Measurements from ENCODE around the gene HDAC4.

The HDAC4 gene

DNA sequence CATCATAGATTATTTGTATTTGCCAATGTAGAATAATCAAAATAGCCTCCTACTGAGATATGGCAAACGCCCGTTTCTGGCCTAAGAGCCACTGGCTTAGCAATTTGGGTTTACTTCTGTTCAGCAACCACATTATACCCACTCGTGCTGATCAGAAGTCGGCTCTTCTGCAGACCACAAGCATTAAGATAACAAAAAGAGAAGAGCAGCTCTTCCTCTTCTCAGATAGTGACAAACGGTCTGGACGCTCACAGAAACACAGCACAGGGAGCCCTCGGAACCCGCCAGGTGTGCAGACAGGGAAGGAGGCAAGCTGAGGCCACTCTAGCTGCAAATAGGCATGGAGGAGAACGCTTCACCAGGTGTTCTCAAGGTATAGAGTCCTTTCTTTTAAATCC, 164.0 kb downstream of the HDAC4 start:
- in situ Hi-C loops (cut with HindIII; ENCODE audit: low pct_ligation_motif_present, low sequenced_read_pairs): no loop called here
- no peak for DNase-seq
- no peak overlapping the region for H3K27ac ChIP-seq
- H3K27me3 ChIP-seq (replicated peaks): no peaks in the 10 kb centered on the region
- no peak overlapping the region for H3K4me3 ChIP-seq (ENCODE audit: low read depth, low read length)
- H3K36me3 ChIP-seq (replicated peaks): no peaks in the 10 kb centered on the region
- no peak for TF ChIP-seq CTCF (IDR thresholded peaks at IDR 0.05; ENCODE audit: low read depth, low read length, missing control alignments)

GRCh38 chr2:239236043-239236807, 164.6 kb downstream of the HDAC4 start:
- Histone ChIP-seq H3K36me3 (replicated peaks) (no peaks in the 10 kb centered on the region), H3K4me3 (ENCODE audit: low read depth, low read length) (no peak overlapping the region), H3K27ac (no peak overlapping the region), H3K27me3 (replicated peaks) (no peaks in the 10 kb centered on the region)
- no peak for DNase-seq
- TF ChIP-seq CTCF (IDR thresholded peaks at IDR 0.05; ENCODE audit: low read depth, low read length, missing control alignments): no peak
- in situ Hi-C loops (cut with HindIII; ENCODE audit: low pct_ligation_motif_present, low sequenced_read_pairs): no loop called here

- no peak for DNase-seq
- H3K4me3 ChIP-seq (ENCODE audit: low read depth, low read length): no peak overlapping the region
- no peaks in the 10 kb centered on the region for H3K36me3 ChIP-seq (replicated peaks)
- H3K27me3 ChIP-seq (replicated peaks): no peaks in the 10 kb centered on the region
- TF ChIP-seq CTCF (IDR thresholded peaks at IDR 0.05; ENCODE audit: low read depth, low read length, missing control alignments): no peak
- no peak overlapping the region for H3K27ac ChIP-seq
- in situ Hi-C loops (cut with HindIII; ENCODE audit: low pct_ligation_motif_present, low sequenced_read_pairs): no loop called here
Observed at GRCh38 chr2:239235311-239235710, 165.5 kb downstream of the HDAC4 start.

GRCh38 chr2:239234191-239235175, 166.3 kb downstream of the HDAC4 start:
- no peaks in the 10 kb centered on the region for H3K36me3 ChIP-seq (replicated peaks)
- no peaks in the 10 kb centered on the region for H3K27me3 ChIP-seq (replicated peaks)
- DNase-seq: no peak
- TF ChIP-seq CTCF (IDR thresholded peaks at IDR 0.05; ENCODE audit: low read depth, low read length, missing control alignments): no peak
- H3K4me3 ChIP-seq (ENCODE audit: low read depth, low read length): no peak overlapping the region
- in situ Hi-C loops (cut with HindIII; ENCODE audit: low pct_ligation_motif_present, low sequenced_read_pairs): no loop called here
- no peak overlapping the region for H3K27ac ChIP-seq

DNA sequence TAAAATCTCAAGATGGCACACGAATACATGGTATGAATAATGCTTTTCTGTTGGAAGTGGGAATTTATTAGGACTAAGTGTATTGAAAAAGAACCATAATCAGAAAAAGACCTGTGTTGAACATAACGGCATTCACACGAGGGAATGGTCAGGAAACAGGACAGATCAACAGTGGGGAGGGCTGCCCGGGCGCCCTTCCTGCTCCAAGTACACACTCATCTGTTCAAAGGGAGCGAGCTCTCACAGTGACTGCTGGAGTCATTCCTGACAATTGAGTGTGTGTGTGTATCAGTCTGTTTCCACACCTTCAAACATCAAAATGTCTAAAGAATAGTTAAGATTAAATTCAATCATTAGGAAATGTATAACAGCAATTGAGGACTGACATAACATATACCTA, 167.2 kb downstream of the HDAC4 start:
- Histone ChIP-seq H3K27me3 (replicated peaks) (no peaks in the 10 kb centered on the region), H3K4me3 (ENCODE audit: low read depth, low read length) (no peak overlapping the region), H3K36me3 (replicated peaks) (no peaks in the 10 kb centered on the region), H3K27ac (no peak overlapping the region)
- no peak for DNase-seq
- no peak for TF ChIP-seq CTCF (IDR thresholded peaks at IDR 0.05; ENCODE audit: low read depth, low read length, missing control alignments)
- in situ Hi-C loops (cut with HindIII; ENCODE audit: low pct_ligation_motif_present, low sequenced_read_pairs): no loop called here
